ENCODE measurements around the gene BEND7.

DNA sequence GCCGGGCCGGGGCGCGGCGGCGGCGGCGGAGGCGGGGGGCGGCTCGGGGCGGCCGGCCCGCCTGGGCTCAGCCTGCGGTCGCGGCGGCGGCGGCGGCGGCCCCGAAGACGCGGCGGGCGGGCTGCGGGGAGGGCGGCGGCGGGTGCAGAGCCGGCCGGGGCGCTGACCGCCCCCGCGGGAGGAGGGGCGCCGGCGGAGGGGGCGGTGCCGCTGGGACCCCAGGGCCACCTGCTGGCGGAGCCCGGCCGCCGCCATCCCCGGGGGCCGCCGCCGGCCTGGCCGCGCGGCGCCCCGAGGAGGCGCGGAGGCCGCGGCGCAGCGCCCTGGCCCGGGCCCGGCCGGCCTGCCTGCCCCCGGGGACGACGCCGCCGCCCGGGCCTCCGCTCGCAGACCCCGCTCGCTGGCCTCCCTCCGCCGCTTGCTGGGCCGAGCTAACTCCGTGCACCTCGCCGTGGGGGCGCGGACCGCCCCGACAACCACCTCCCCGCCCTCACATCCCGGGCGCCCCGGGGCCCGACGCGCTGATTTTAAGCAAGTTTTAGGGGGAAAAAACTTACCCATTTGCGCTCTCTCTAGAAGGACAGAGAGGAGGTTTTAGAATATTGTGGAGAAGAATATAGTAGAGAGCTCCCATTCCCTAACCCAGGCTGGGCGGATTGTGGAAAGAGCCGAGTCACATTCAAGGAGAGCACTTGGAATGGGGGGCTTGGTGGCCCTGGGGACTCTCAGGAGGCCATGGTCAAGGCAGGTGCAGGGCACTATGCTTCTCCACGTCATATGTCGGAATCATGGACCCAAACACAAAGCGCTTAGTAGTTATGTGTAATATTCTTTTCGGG is at the start of gene BEND7:
- TF ChIP-seq POLR2A (IDR thresholded peaks at IDR 0.05; ENCODE audit: low read length) (no peak), GATA1 (IDR thresholded peaks at IDR 0.05; ENCODE audit: low read depth, low read length) (no peak)

Measured in erythroblast (primary cell).